ENCODE data around the gene CHFR. TPM values are rescaled to one million over a fixed set of nuclear protein-coding genes. Genes with fewer than 3 reads are reported as not detected.

CHFR gene
- total RNA-seq, 1 experiment from 2014 or later: 49.5 TPM

DNA sequence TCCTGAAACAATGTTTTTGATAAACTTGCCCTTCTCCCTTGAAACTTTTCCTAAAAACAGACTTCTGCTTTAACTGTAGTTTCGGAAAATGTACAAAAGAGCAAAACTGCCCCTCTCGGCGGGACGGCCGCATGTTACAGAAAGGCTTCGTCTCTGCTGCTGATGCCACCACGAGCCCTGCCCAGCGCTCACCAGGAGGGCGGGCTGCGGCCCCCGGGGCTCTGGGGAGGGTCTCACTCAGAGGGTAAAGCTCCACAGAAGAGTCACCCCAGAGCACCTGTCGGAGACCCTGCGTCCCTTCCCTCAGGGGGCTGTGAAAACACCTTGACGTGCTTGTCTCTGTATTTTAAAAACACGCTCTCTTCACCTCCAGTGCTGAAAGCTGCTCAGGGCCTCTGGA is 46.3 kb downstream of the CHFR start:
- no peak for DNase-seq
- CTCF ChIA-PET: no interaction called here
- peaks cover 5% of the 10 kb centered on the region for H3K9me3 Mint-ChIP-seq (ENCODE audit: low read depth, unreplicated experiment)
- H3K4me3 Mint-ChIP-seq (ENCODE audit: low read depth, unreplicated experiment): no peak overlapping the region
- peaks cover 63% of the 10 kb centered on the region for H3K36me3 Mint-ChIP-seq (ENCODE audit: insufficient read depth, unreplicated experiment)
- TF ChIP-seq, protein P1, sequence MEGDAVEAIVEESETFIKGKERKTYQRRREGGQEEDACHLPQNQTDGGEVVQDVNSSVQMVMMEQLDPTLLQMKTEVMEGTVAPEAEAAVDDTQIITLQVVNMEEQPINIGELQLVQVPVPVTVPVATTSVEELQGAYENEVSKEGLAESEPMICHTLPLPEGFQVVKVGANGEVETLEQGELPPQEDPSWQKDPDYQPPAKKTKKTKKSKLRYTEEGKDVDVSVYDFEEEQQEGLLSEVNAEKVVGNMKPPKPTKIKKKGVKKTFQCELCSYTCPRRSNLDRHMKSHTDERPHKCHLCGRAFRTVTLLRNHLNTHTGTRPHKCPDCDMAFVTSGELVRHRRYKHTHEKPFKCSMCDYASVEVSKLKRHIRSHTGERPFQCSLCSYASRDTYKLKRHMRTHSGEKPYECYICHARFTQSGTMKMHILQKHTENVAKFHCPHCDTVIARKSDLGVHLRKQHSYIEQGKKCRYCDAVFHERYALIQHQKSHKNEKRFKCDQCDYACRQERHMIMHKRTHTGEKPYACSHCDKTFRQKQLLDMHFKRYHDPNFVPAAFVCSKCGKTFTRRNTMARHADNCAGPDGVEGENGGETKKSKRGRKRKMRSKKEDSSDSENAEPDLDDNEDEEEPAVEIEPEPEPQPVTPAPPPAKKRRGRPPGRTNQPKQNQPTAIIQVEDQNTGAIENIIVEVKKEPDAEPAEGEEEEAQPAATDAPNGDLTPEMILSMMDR (IDR thresholded peaks at IDR 0.05; ENCODE audit: unreplicated experiment): no peak
- no peaks in the 10 kb centered on the region for H3K27me3 Mint-ChIP-seq (ENCODE audit: unreplicated experiment)
- H3K27ac Mint-ChIP-seq (ENCODE audit: unreplicated experiment): no peak overlapping the region
- intact Hi-C loops (cut with micrococcal nuclease; ENCODE audit: unreplicated experiment): no loop called here
- BruUV-seq (replicated peaks): no TSS peak
- H3K4me1 Mint-ChIP-seq (ENCODE audit: low read depth, unreplicated experiment): no peaks in the 10 kb centered on the region

- TSS peak; percentile 55 for BruUV-seq (replicated peaks)
Observed at GRCh38 chr12:132840536-132840935, 46.9 kb downstream of the CHFR start.

DNA sequence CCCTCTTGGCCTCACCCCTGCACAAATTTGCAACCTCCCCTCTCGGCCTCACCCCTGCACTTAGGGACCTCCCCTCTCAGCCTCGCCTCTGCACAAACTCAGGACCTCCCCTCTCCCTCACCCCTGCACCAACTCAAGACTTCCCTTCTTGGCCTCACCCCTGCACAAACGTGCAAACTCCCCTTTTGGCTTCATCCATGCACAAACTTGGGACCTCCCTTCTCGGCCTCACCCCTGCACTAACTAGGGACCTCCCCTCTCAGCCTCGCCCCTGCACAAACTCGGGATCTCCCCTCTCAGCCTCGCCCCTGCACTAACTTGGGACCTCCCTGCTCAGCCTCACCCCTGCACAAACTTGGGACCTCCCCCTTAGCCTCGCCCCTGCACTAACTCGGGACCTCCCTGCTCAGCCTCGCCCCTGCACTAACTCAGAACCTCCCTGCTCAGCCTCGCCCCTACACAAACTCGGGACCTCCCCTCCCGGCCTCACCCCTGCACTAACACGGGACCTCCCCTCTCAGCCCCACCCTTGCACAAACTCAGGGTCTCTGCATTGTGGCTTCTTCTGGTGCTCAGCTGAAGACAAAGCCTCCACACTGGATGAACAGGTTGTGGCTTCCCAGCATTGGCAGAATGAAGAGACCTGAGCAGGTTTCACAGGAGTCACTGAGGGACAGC is 47.7 kb downstream of the CHFR start:
- H3K27me3 Mint-ChIP-seq (ENCODE audit: unreplicated experiment): no peaks in the 10 kb centered on the region
- TF ChIP-seq, protein P1 (IDR thresholded peaks at IDR 0.05; ENCODE audit: unreplicated experiment): no peak
- peaks cover 5% of the 10 kb centered on the region for H3K9me3 Mint-ChIP-seq (ENCODE audit: low read depth, unreplicated experiment)
- H3K36me3 Mint-ChIP-seq (ENCODE audit: insufficient read depth, unreplicated experiment): peaks cover 51% of the 10 kb centered on the region
- intact Hi-C loops (cut with micrococcal nuclease; ENCODE audit: unreplicated experiment): no loop called here
- H3K4me3 Mint-ChIP-seq (ENCODE audit: low read depth, unreplicated experiment): no peak overlapping the region
- no TSS peak for BruUV-seq (replicated peaks)
- no peaks in the 10 kb centered on the region for H3K4me1 Mint-ChIP-seq (ENCODE audit: low read depth, unreplicated experiment)
- CTCF ChIA-PET: no interaction called here
- no peak overlapping the region for H3K27ac Mint-ChIP-seq (ENCODE audit: unreplicated experiment)
- DNase-seq: no peak

More at GRCh38 chr12:132840536-132840935, 46.9 kb downstream of the CHFR start:
- no peaks in the 10 kb centered on the region for H3K27me3 Mint-ChIP-seq (ENCODE audit: unreplicated experiment)
- intact Hi-C loops (cut with micrococcal nuclease; ENCODE audit: unreplicated experiment): no loop called here
- no peak overlapping the region for H3K4me3 Mint-ChIP-seq (ENCODE audit: low read depth, unreplicated experiment)
- TF ChIP-seq, protein P1 (IDR thresholded peaks at IDR 0.05; ENCODE audit: unreplicated experiment): no peak
- H3K27ac Mint-ChIP-seq (ENCODE audit: unreplicated experiment): no peak overlapping the region
- no peaks in the 10 kb centered on the region for H3K4me1 Mint-ChIP-seq (ENCODE audit: low read depth, unreplicated experiment)
- DNase-seq: no peak
- CTCF ChIA-PET: no interaction called here
- peaks cover 57% of the 10 kb centered on the region for H3K36me3 Mint-ChIP-seq (ENCODE audit: insufficient read depth, unreplicated experiment)
- H3K9me3 Mint-ChIP-seq (ENCODE audit: low read depth, unreplicated experiment): peaks cover 5% of the 10 kb centered on the region

DNA sequence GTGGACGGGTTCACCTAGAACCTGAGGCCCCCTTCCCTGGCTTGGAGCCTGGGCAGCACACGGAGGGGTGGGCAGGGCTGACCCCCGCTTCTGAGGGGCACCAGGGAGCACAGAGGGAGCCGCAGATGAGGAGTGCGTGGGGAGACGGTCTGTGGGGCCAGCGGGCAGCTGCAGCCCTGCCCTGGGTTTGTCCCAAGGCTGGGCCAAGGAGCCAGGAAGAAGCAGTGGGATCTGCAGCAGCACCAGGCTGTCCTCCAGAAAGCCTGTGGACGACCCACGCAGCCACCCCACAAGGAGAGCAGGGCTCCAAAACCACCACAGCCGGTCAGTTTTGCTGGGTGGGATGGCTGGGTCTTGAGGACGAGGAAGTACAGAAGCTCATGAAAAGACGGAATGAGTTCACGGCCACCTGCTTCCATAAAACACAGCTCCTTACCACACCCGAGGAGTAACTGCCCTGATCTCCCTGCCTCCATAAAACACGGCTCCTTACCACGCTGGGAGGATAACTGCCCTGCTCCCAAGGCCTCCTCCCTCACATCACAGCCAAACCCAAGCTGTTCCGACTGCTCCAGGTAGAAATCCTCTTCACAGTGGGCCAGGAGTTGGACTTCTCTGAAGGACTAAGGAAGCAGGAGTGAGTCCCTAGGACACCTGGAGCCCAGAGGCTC is 48.9 kb downstream of the CHFR start:
- intact Hi-C loops (cut with micrococcal nuclease; ENCODE audit: unreplicated experiment): no loop called here
- no TSS peak for BruUV-seq (replicated peaks)
- Mint-ChIP-seq H3K4me3 (ENCODE audit: low read depth, unreplicated experiment) (no peak overlapping the region), H3K9me3 (ENCODE audit: low read depth, unreplicated experiment) (peaks cover 5% of the 10 kb centered on the region), H3K36me3 (ENCODE audit: insufficient read depth, unreplicated experiment) (peaks cover 48% of the 10 kb centered on the region), H3K27me3 (ENCODE audit: unreplicated experiment) (no peaks in the 10 kb centered on the region), H3K27ac (ENCODE audit: unreplicated experiment) (no peak overlapping the region), H3K4me1 (ENCODE audit: low read depth, unreplicated experiment) (no peaks in the 10 kb centered on the region)
- CTCF ChIA-PET: no interaction called here
- DNase-seq: no peak
- TF ChIP-seq, protein P1 (IDR thresholded peaks at IDR 0.05; ENCODE audit: unreplicated experiment): no peak

Measured in Calu3 (cell line).